NCI-H524 treated with DMSO at 0.1 percent for 48 hours (cell line): ENCODE results near the gene PTTG2.
"Not testable (repeated sequence)": the region's sequence is repeated elsewhere in the genome, so short reads cannot be mapped to it uniquely, and the experiment has no call there.

ENCODE experiments used
- DNase-seq: peaks from one replicate; lab custom pipeline; 2025; lab: John Stamatoyannopoulos, UW

PTTG2 gene

GRCh38 chr4:37956941-37957340, 3.3 kb upstream of the PTTG2 start:
- DNase-seq, result no peak

DNA sequence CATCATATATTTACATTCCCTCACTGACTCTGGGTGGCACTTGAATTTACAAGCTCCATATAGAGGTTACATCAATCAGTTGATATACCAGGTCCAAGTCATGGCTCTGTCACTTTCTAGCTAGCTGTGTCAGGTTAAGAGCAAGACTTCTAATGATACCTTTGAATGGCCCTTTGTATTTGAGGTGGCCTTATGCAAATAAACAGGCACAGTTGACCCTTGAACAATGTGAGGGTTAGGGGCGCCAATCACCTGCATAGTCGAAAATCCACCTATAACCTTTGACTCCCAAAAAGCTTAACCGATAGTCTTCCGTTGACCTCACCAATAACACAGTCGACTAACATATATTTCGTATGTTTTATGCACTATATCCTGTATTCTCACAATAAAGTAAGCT, 1.3 kb upstream of the PTTG2 start:
- DNase-seq, result no peak

- peak; percentile 82 for DNase-seq
Measured at GRCh38 chr4:37960679-37961450, 667 bp downstream of the PTTG2 start.

GRCh38 chr4:37964734-37965457, 4.7 kb downstream of the PTTG2 start:
- DNase-seq, result no peak

- no peak for DNase-seq
Measured at GRCh38 chr4:37966044-37966443, 5.8 kb downstream of the PTTG2 start.

- no peak for DNase-seq
Measured at GRCh38 chr4:37967736-37968135, 7.5 kb downstream of the PTTG2 start.

- DNase-seq, result no peak
Measured at GRCh38 chr4:37968747-37969146, 8.5 kb downstream of the PTTG2 start.

GRCh38 chr4:37970702-37971101, 10.5 kb downstream of the PTTG2 start:
- no peak for DNase-seq

GRCh38 chr4:37971202-37971601, 11.0 kb downstream of the PTTG2 start:
- DNase-seq, result no peak

DNA sequence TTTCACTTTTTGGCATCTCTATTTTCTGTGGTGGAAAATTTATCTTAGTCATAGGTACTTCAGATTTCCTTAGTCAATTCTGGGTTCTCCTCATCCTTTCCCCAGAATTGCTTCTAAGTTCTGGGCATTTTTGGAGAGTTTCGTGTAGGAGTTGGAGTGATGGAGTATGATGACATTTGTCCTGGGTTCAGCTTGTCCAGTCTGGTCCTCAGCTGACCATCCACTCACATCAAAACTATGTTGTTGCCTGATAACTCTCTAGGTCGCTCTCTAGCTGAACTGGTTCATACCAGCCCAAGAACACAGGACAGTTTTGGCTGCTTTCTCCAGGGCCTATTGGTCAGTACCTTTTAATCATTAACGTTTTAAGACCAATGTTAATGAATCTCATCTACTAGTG, 13.2 kb downstream of the PTTG2 start:
- no peak for DNase-seq

- DNase-seq, result not testable (repeated sequence)
Measured at GRCh38 chr4:37975321-37975822, 15.2 kb downstream of the PTTG2 start.

- no peak for DNase-seq
Measured at GRCh38 chr4:37976507-37976906, 16.3 kb downstream of the PTTG2 start.

GRCh38 chr4:37976991-37977470, 16.8 kb downstream of the PTTG2 start:
- peak; percentile 13 for DNase-seq

GRCh38 chr4:37977471-37978247, 17.5 kb downstream of the PTTG2 start:
- no peak for DNase-seq

DNA sequence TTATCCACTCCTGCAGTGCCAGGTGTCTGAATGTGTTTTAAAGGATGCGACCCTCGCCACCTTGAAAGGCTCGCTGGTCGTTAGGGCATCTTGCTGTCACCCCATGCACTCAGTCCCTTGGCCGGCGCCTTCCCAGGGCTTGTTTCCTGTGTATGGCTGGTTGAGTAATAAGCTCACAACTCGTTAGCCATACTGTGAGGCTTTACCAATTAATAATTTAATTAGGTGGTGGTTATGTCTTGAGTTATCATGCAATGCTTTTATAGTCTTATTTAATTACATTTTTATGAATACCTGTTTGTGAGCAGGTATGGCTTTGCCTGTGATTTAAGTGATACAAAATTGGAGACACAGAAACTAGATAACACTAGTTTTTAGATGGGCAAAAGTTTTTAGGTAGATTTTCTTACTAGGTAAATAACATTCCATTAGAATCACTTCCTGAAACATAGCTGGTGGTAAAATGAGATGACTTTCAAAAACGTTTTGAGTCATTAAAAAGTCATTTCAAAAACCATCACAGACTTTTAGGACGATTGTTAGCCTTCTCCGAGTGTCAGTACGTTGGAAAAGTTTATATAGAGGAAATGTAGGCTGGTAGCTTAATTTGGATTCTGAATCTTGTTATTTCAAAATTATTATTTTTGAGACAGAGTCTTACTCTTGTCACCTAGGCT, 18.2 kb downstream of the PTTG2 start:
- no peak for DNase-seq

DNA sequence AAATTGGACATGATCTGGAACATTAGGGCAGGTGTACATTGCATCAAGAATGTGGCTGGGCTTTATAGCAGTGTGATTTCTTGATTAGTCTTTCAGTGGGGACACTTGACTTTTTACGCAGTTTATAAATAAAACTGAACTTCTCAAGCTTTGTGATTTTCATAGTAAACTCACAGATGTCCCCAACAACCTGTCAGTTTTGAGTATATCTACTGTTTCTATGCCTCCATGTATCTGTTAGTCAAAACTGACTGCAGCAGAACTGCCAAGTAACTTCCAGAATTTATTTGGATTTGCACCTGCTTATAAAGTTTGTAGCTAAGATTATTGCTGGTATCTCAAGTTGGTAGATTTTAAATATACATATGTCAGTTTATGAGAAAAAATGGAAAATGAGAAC, 20.0 kb downstream of the PTTG2 start:
- DNase-seq, result no peak

GRCh38 chr4:37981425-37981824, 21.2 kb downstream of the PTTG2 start:
- DNase-seq, result no peak

- no peak for DNase-seq
Measured at GRCh38 chr4:37981844-37982720, 21.9 kb downstream of the PTTG2 start.

DNA sequence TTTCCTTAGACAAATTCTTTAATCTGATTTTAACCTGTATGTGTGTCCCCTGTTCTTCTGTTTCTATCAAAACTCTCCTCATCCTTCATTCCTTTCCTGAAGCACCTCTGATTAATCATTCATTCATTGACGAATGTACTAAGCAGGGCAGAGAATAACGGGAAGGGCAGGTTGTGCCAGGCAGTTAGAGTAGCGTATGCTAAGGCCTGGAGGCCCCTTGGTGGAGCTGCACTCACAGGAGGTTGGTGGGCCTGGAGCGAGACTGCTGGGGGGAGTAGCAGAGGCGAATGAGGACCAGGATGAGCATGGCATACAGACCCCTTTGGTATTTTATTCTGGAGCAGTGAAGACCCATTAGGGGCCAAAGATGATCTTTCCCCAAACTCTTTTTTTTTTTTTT, 22.5 kb downstream of the PTTG2 start:
- DNase-seq, result no peak

- DNase-seq, result no peak
Measured at GRCh38 chr4:37983951-37984350, 23.8 kb downstream of the PTTG2 start.

GRCh38 chr4:37985730-37986275, 25.6 kb downstream of the PTTG2 start:
- no peak for DNase-seq
